ENCODE measurements around the gene TPR.

GRCh38 chr1:186421446-186421845, 46.4 kb upstream of the TPR start:
- TF ChIP-seq, protein P1, sequence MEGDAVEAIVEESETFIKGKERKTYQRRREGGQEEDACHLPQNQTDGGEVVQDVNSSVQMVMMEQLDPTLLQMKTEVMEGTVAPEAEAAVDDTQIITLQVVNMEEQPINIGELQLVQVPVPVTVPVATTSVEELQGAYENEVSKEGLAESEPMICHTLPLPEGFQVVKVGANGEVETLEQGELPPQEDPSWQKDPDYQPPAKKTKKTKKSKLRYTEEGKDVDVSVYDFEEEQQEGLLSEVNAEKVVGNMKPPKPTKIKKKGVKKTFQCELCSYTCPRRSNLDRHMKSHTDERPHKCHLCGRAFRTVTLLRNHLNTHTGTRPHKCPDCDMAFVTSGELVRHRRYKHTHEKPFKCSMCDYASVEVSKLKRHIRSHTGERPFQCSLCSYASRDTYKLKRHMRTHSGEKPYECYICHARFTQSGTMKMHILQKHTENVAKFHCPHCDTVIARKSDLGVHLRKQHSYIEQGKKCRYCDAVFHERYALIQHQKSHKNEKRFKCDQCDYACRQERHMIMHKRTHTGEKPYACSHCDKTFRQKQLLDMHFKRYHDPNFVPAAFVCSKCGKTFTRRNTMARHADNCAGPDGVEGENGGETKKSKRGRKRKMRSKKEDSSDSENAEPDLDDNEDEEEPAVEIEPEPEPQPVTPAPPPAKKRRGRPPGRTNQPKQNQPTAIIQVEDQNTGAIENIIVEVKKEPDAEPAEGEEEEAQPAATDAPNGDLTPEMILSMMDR (IDR thresholded peaks at IDR 0.05): no peak
- no peak for TF ChIP-seq ZFX (IDR thresholded peaks at IDR 0.05; ENCODE audit: borderline replicate concordance)
